HS-27A (cell line): ENCODE results near the gene APEH.

Experiments
- DNase-seq: peaks from one replicate; pipeline ENCODE4 v3.0.0-alpha.2; 2012; ENCODE audit warnings: low read depth, missing footprints

The APEH gene

GRCh38 chr3:49727924-49728361 is 53.8 kb downstream of the APEH start:
- DNase-seq, result no peak

- DNase-seq, result no peak
Measured at GRCh38 chr3:49729966-49730609, 55.9 kb downstream of the APEH start.

DNA sequence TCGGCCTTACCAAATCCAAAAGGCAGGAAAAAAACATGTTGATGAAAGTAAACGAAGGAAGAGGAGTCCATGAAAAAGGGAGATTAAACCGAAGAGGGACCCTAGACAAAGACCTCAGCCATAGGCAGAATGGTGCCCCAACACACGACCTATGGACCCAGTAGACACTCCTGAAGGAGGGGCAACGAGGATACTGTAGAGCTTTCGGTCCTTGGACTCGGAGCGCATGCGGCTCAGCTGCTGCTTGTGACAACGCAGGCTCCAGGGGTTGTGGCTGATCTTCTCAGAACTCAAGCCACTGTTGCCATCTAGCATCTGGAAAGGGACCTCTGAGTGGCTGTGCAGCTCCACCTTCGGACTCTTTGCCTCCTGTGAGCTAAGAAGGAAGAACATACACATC is 58.4 kb downstream of the APEH start:
- DNase-seq, result no peak

GRCh38 chr3:49733551-49733950 is 59.4 kb downstream of the APEH start:
- DNase-seq, result no peak
